ENCODE results near the gene EFCAB7. TPM values are rescaled to one million over a fixed set of nuclear protein-coding genes. Genes with fewer than 3 reads are reported as not detected.

Gene EFCAB7
- total RNA-seq, 6 donors from 2014 or later, result 2.1 to 20.4 (median 4.7) TPM

- TF ChIP-seq, protein P1, sequence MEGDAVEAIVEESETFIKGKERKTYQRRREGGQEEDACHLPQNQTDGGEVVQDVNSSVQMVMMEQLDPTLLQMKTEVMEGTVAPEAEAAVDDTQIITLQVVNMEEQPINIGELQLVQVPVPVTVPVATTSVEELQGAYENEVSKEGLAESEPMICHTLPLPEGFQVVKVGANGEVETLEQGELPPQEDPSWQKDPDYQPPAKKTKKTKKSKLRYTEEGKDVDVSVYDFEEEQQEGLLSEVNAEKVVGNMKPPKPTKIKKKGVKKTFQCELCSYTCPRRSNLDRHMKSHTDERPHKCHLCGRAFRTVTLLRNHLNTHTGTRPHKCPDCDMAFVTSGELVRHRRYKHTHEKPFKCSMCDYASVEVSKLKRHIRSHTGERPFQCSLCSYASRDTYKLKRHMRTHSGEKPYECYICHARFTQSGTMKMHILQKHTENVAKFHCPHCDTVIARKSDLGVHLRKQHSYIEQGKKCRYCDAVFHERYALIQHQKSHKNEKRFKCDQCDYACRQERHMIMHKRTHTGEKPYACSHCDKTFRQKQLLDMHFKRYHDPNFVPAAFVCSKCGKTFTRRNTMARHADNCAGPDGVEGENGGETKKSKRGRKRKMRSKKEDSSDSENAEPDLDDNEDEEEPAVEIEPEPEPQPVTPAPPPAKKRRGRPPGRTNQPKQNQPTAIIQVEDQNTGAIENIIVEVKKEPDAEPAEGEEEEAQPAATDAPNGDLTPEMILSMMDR (IDR thresholded peaks at IDR 0.05), result no peak
- TF ChIP-seq POLR2A (IDR thresholded peaks at IDR 0.05), result no peak
- no peak for TF ChIP-seq EP300 (IDR thresholded peaks at IDR 0.05)
- TF ChIP-seq POLR2AphosphoS5 (IDR thresholded peaks at IDR 0.05), result no peak
- ATAC-seq (ENCODE audit: low FRiP score in 2 of 2), result no peak
These were observed 16.5 kb upstream of the EFCAB7 start for GRCh38 chr1:63506782-63507181.

DNA sequence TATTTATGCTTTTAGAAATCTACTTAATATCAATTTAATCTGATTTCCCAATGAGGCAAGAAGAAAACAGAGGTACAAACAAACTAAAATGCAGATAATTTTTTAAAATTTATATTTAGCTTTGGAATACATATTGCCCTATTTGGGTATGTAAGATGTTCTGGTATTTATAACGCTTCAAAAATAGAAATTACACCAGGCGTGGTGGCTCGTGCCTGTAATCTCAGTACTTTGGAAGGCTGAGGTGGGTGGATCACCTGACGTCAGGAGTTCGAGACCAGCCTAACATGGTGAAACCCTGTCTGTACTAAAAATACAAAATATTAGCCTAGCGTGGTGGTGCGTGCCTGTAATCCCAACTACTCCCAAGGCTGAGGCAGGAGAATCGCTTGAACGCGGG lies 13.6 kb upstream of the EFCAB7 start:
- peaks cover 0 to 8% (median 4%) of the 10 kb centered on the region in 4 donors for H3K36me3 ChIP-seq
- ATAC-seq (ENCODE audit: low FRiP score in 2 of 2) (no peak), DNase-seq (no peak)
- no peak overlapping the region for H3K27ac ChIP-seq
- TF ChIP-seq, protein P1 (IDR thresholded peaks at IDR 0.05), result no peak
- no peak for TF ChIP-seq EP300 (IDR thresholded peaks at IDR 0.05)
- TF ChIP-seq POLR2A (IDR thresholded peaks at IDR 0.05), result no peak
- TF ChIP-seq POLR2AphosphoS5 (IDR thresholded peaks at IDR 0.05), result no peak
- H3K4me1 ChIP-seq, result no peaks in the 10 kb centered on the region
- H3K4me3 ChIP-seq, result no peak overlapping the region
- H3K27me3 ChIP-seq, result no peaks in the 10 kb centered on the region
- 87 to 89% methylated on average over 10 of the region's 10 CpGs for WGBS, 2 donors
- no peaks in the 10 kb centered on the region for H3K9me3 ChIP-seq

More at GRCh38 chr1:63506782-63507181, 16.5 kb upstream of the EFCAB7 start:
- H3K27ac ChIP-seq, result no peak overlapping the region
- no peaks in the 10 kb centered on the region for H3K27me3 ChIP-seq
- H3K4me1 ChIP-seq, result no peaks in the 10 kb centered on the region
- no peak for DNase-seq
- H3K4me3 ChIP-seq, result no peak overlapping the region
- no peaks in the 10 kb centered on the region for H3K9me3 ChIP-seq
- H3K36me3 ChIP-seq, result peaks cover 0 to 8% (median 4%) of the 10 kb centered on the region in 4 donors

DNA sequence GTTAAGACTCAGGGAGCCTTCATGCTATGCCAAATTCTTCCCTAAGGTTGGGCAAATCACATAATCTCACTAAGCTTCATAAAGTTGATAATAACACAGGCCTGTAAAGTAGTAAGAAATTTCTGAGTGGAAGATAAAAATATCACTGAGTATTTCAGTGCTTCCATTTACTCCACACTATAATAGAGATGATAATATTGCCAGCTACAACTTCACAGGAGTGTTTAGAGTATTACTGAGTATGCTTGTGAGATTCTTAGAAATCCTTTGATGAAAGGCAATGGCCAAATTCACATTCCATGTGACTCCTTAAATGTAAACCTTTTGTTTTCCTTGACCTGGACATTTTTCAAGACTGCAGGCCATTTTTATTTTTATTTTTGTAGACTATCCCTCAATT lies 10.7 kb upstream of the EFCAB7 start:
- Histone ChIP-seq H3K36me3 (no peaks in the 10 kb centered on the region), H3K9me3 (no peaks in the 10 kb centered on the region), H3K27ac (no peak overlapping the region), H3K27me3 (no peaks in the 10 kb centered on the region), H3K4me3 (no peak overlapping the region), H3K4me1 (no peaks in the 10 kb centered on the region)
- DNase-seq (no peak), ATAC-seq (ENCODE audit: low FRiP score in 2 of 2) (no peak)
- TF ChIP-seq EP300 (IDR thresholded peaks at IDR 0.05) (no peak), POLR2AphosphoS5 (IDR thresholded peaks at IDR 0.05) (no peak), POLR2A (IDR thresholded peaks at IDR 0.05) (no peak)
- TF ChIP-seq, protein P1 (IDR thresholded peaks at IDR 0.05), result no peak

DNA sequence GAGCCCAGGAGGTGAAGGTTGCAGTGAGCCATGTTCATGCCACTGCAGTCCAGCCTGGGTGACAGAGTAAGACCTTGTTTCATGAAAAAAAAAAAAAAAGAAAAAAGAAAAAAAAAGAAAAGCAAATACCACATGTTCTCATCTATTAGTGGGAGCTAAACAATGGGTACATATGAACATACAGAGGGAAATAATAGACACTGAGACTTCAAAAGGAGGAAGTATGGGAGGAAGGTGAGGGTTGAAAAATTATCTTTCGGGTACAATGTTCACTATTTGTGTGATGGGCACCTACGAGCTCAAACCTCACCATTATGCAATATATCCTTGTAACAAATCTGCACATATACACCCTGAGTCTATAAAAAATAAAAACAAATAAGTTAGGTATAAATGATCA lies 6.7 kb upstream of the EFCAB7 start:
- Histone ChIP-seq H3K4me3 (no peak overlapping the region), H3K27me3 (no peaks in the 10 kb centered on the region), H3K9me3 (no peaks in the 10 kb centered on the region), H3K36me3 (no peaks in the 10 kb centered on the region), H3K27ac (no peak overlapping the region), H3K4me1 (no peaks in the 10 kb centered on the region)
- DNase-seq (no peak), ATAC-seq (ENCODE audit: low FRiP score in 2 of 2) (no peak)
- WGBS, 2 donors, result 75 to 83% methylated on average over 2 of the region's 2 CpGs
- no peak for TF ChIP-seq POLR2A (IDR thresholded peaks at IDR 0.05)
- TF ChIP-seq POLR2AphosphoS5 (IDR thresholded peaks at IDR 0.05), result no peak
- TF ChIP-seq EP300 (IDR thresholded peaks at IDR 0.05), result no peak
- TF ChIP-seq, protein P1 (IDR thresholded peaks at IDR 0.05), result no peak

GRCh38 chr1:63523738-63524137 lies 413 bp downstream of the EFCAB7 start:
- no peaks in the 10 kb centered on the region for H3K27me3 ChIP-seq
- peaks cover 0 to 13% (median 3%) of the 10 kb centered on the region in 4 donors for H3K36me3 ChIP-seq
- peak overlapping the region; percentile 85 to 95 (median 91) for H3K27ac ChIP-seq
- no peak for TF ChIP-seq EP300 (IDR thresholded peaks at IDR 0.05)
- TF ChIP-seq, protein P1 (IDR thresholded peaks at IDR 0.05), result no peak
- DNase-seq (no peak), ATAC-seq (ENCODE audit: low FRiP score in 2 of 2) (peak; percentile 38 to 63)
- H3K4me3 ChIP-seq, result peak overlapping the region; percentile 53 to 80 (median 65)
- no peaks in the 10 kb centered on the region for H3K9me3 ChIP-seq
- peaks cover 9 to 21% (median 19%) of the 10 kb centered on the region in 4 donors for H3K4me1 ChIP-seq
- 0 to 1% methylated on average over 11 of the region's 11 CpGs for whole genome bisulfite sequencing, 2 donors
